Right renal cortex interstitium (tissue), 3 donors: ENCODE measurements around the gene PDE4B. TPM values are rescaled to one million over a fixed set of nuclear protein-coding genes. Genes with fewer than 3 reads are reported as not detected.
"Not testable (repeated sequence)": the region's sequence is repeated elsewhere in the genome, so short reads cannot be mapped to it uniquely, and the experiment has no call there.

Source experiments
- DNase-seq, 3 donors: peaks; one replicate each; pipeline ENCODE4 v3.0.0-alpha.2; 2013; ENCODE audit warnings: low read depth in 3 of 3, low spot score in 2 of 3
- polyA plus RNA-seq, 3 donors: library from polyadenylated mRNA; unstranded; fragments of 120-200 nt; gene quantifications; one replicate each; pipeline ENCODE4 v1.2.1, GENCODE V29; 2013; ENCODE audit not compliant: insufficient read length in 3 of 3

PDE4B gene
- polyA plus RNA-seq, 3 donors: 7.3 to 10.0 (median 10.0) TPM

GRCh38 chr1:66399888-66400529 is 607.3 kb downstream of the PDE4B start:
- no peak for DNase-seq

GRCh38 chr1:66400660-66401059 is 608.0 kb downstream of the PDE4B start:
- no peak for DNase-seq

- no peak for DNase-seq
Measured at GRCh38 chr1:66401244-66401643, 608.5 kb downstream of the PDE4B start.

- DNase-seq: peak in 2 of 3 donors; percentile 4 to 15
Measured at GRCh38 chr1:66402194-66402593, 609.5 kb downstream of the PDE4B start.

- DNase-seq: peak in 1 of 3 donors; percentile 4
Measured at GRCh38 chr1:66403007-66403731, 610.5 kb downstream of the PDE4B start.

GRCh38 chr1:66405061-66405460 is 612.4 kb downstream of the PDE4B start:
- DNase-seq: no peak

GRCh38 chr1:66411449-66411848 is 618.8 kb downstream of the PDE4B start:
- not testable (repeated sequence) for DNase-seq

- no peak for DNase-seq
Measured at GRCh38 chr1:66412704-66413103, 620.0 kb downstream of the PDE4B start.

- DNase-seq: no peak
Measured at GRCh38 chr1:66413136-66413837, 620.6 kb downstream of the PDE4B start.

GRCh38 chr1:66413838-66414175 is 621.1 kb downstream of the PDE4B start:
- no peak for DNase-seq

- DNase-seq: no peak
Measured at GRCh38 chr1:66415281-66415680, 622.6 kb downstream of the PDE4B start.

- no peak for DNase-seq
Measured at GRCh38 chr1:66415866-66416265, 623.2 kb downstream of the PDE4B start.

- no peak for DNase-seq
Measured at GRCh38 chr1:66416295-66416694, 623.6 kb downstream of the PDE4B start.

- DNase-seq: no peak
Measured at GRCh38 chr1:66418021-66418420, 625.3 kb downstream of the PDE4B start.

GRCh38 chr1:66420171-66420570 is 627.5 kb downstream of the PDE4B start:
- DNase-seq: not testable (repeated sequence)

- not testable (repeated sequence) for DNase-seq
Measured at GRCh38 chr1:66420906-66421305, 628.2 kb downstream of the PDE4B start.

GRCh38 chr1:66422804-66423203 is 630.1 kb downstream of the PDE4B start:
- DNase-seq: no peak
